Stimulated activated naive CD8-positive, alpha-beta T cell treated with anti-CD3 and anti-CD28 coated beads, Interleukin-15, Interleukin-2, amounts not matched to agents 100 ng/mL and 50 ng/mL, for 24 hours (primary cell): Measurements from ENCODE around the gene VWA3A.
"Not testable (repeated sequence)": the region's sequence is repeated elsewhere in the genome, so short reads cannot be mapped to it uniquely, and the experiment has no call there.

Experiments used
- H3K27ac Mint-ChIP-seq: one replicate; pipeline ENCODE4 v1.8.0; 2021; ENCODE audit warnings: mild to moderate bottlenecking, mixed read lengths
- H3K27me3 Mint-ChIP-seq: one replicate; pipeline ENCODE4 v1.8.0; 2021; ENCODE audit warnings: mixed read lengths
- H3K36me3 Mint-ChIP-seq: one replicate; pipeline ENCODE4 v1.8.0; 2021; ENCODE audit warnings: low read depth, mixed read lengths
- H3K4me1 Mint-ChIP-seq: one replicate; pipeline ENCODE4 v1.8.0; 2021; ENCODE audit warnings: low read depth, mixed read lengths
- H3K4me3 Mint-ChIP-seq: one replicate; pipeline ENCODE4 v1.8.0; 2021; ENCODE audit warnings: mild to moderate bottlenecking, mixed read lengths
- H3K9me3 Mint-ChIP-seq: one replicate; pipeline ENCODE4 v1.8.0; 2021; ENCODE audit warnings: mixed read lengths

The VWA3A gene

GRCh38 chr16:22075776-22076175 lies 16.6 kb upstream of the VWA3A start:
- no peak overlapping the region for H3K27ac Mint-ChIP-seq

DNA sequence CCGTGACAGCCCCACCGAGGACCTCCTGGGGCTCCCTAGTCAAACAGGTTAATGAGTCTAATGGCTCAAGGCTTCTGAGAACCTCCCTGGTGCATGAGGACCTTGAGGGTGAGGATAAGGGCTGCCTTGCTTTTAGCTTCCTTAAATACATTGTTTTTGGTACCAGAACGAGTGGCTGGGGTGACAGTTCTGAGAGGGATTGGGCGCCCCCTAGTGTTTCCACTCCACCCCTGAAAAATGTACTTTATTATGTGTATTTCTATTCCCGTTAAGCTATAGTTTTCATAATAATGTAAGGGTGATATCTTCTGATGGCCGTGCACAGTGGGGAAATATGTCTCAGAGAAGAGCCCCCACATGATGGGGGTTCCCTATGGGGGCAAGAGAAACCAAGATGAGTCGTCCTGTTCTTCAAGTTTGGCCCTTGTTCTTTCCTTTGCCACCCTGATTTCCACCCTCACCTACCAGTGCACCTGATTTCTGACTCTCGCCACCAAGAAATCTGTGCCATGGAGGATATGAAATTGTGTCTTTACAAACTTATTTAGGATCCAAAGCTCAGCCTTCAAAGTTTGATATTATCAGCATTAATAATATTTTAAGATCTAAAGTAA lies 14.5 kb upstream of the VWA3A start:
- peaks cover 10% of the 10 kb centered on the region for H3K4me1 Mint-ChIP-seq
- H3K27ac Mint-ChIP-seq = no peak overlapping the region
- no peaks in the 10 kb centered on the region for H3K9me3 Mint-ChIP-seq
- no peaks in the 10 kb centered on the region for H3K27me3 Mint-ChIP-seq
- peaks cover 9% of the 10 kb centered on the region for H3K36me3 Mint-ChIP-seq
- H3K4me3 Mint-ChIP-seq = no peak overlapping the region

More at GRCh38 chr16:22075776-22076175, 16.6 kb upstream of the VWA3A start:
- Mint-ChIP-seq H3K9me3 (no peaks in the 10 kb centered on the region), H3K4me1 (peaks cover 4% of the 10 kb centered on the region), H3K27me3 (no peaks in the 10 kb centered on the region), H3K36me3 (peaks cover 3% of the 10 kb centered on the region), H3K4me3 (no peak overlapping the region)

- Mint-ChIP-seq H3K4me3 (no peak overlapping the region), H3K27me3 (no peaks in the 10 kb centered on the region), H3K36me3 (peaks cover 9% of the 10 kb centered on the region), H3K4me1 (peaks cover 10% of the 10 kb centered on the region), H3K27ac (no peak overlapping the region), H3K9me3 (no peaks in the 10 kb centered on the region)
Observed at GRCh38 chr16:22078656-22079055, 13.7 kb upstream of the VWA3A start.

- Mint-ChIP-seq H3K4me3 (peak overlapping the region; percentile 27), H3K36me3 (peaks cover 10% of the 10 kb centered on the region), H3K9me3 (no peaks in the 10 kb centered on the region), H3K4me1 (peaks cover 10% of the 10 kb centered on the region), H3K27me3 (no peaks in the 10 kb centered on the region), H3K27ac (peak overlapping the region; percentile 36)
Observed at GRCh38 chr16:22081050-22081449, 11.3 kb upstream of the VWA3A start.

- Mint-ChIP-seq H3K4me3 (no peak overlapping the region), H3K36me3 (peaks cover 11% of the 10 kb centered on the region), H3K9me3 (no peaks in the 10 kb centered on the region), H3K27me3 (no peaks in the 10 kb centered on the region), H3K27ac (no peak overlapping the region), H3K4me1 (no peaks in the 10 kb centered on the region)
Observed at GRCh38 chr16:22086440-22086839, 5.9 kb upstream of the VWA3A start.

- no peak overlapping the region for H3K27ac Mint-ChIP-seq
- no peaks in the 10 kb centered on the region for H3K27me3 Mint-ChIP-seq
- no peak overlapping the region for H3K4me3 Mint-ChIP-seq
- H3K9me3 Mint-ChIP-seq = no peaks in the 10 kb centered on the region
- peaks cover 8% of the 10 kb centered on the region for H3K36me3 Mint-ChIP-seq
- no peaks in the 10 kb centered on the region for H3K4me1 Mint-ChIP-seq
Observed at GRCh38 chr16:22088642-22089041, 3.7 kb upstream of the VWA3A start.

DNA sequence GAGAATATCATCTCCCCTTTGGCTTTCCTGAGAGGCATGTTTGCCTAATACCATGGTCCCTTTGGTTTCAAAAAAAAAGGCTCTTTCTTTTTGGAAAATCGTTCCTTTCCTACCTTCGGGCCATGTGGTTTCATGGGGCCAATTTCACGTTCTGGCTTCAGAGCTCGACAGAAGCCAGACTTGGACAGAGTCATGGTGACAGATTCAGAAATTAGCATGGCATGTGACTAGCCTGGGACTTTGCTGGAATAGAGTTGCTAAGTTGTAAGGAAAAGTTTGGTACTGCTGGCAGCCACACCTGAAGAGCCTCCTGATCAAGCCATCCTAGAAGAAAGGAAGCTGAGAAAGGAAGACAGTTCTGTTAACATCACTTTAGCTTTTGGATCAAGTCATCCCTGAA lies 2.4 kb upstream of the VWA3A start:
- no peak overlapping the region for H3K27ac Mint-ChIP-seq
- no peaks in the 10 kb centered on the region for H3K4me1 Mint-ChIP-seq
- peaks cover 8% of the 10 kb centered on the region for H3K36me3 Mint-ChIP-seq
- no peaks in the 10 kb centered on the region for H3K9me3 Mint-ChIP-seq
- H3K4me3 Mint-ChIP-seq = no peak overlapping the region
- peaks cover under 1% of the 10 kb centered on the region for H3K27me3 Mint-ChIP-seq

GRCh38 chr16:22091721-22092120 lies 620 bp upstream of the VWA3A start:
- H3K36me3 Mint-ChIP-seq = no peaks in the 10 kb centered on the region
- no peak overlapping the region for H3K27ac Mint-ChIP-seq
- no peaks in the 10 kb centered on the region for H3K9me3 Mint-ChIP-seq
- H3K4me1 Mint-ChIP-seq = no peaks in the 10 kb centered on the region
- peaks cover 10% of the 10 kb centered on the region for H3K27me3 Mint-ChIP-seq
- no peak overlapping the region for H3K4me3 Mint-ChIP-seq

GRCh38 chr16:22093331-22093730 lies 990 bp downstream of the VWA3A start:
- no peaks in the 10 kb centered on the region for H3K36me3 Mint-ChIP-seq
- H3K4me1 Mint-ChIP-seq = no peaks in the 10 kb centered on the region
- no peaks in the 10 kb centered on the region for H3K9me3 Mint-ChIP-seq
- H3K27ac Mint-ChIP-seq = no peak overlapping the region
- H3K27me3 Mint-ChIP-seq = peaks cover 20% of the 10 kb centered on the region
- H3K4me3 Mint-ChIP-seq = no peak overlapping the region

DNA sequence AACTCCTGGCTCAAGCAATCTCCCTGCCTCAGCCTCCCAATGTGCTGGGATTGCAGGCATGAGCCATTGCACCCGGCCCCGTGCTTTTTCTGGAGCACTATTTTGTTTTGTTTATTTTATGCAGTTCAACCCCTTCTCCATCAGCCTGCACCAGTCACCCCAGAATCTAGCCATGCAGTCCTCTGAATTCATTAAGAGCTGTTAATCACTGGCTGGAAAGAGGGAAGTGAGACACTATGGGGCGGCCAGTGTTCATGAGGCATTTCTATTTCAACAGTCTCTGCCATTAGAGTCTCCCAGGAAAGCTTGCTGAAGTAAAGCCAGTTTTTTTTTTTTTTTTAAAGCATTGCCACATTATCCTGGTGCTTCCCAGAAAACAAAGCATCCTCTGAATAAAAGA lies 1.7 kb downstream of the VWA3A start:
- Mint-ChIP-seq H3K9me3 (no peaks in the 10 kb centered on the region), H3K4me1 (no peaks in the 10 kb centered on the region), H3K27ac (no peak overlapping the region), H3K36me3 (no peaks in the 10 kb centered on the region), H3K27me3 (peaks cover 20% of the 10 kb centered on the region), H3K4me3 (no peak overlapping the region)

- Mint-ChIP-seq H3K4me1 (no peaks in the 10 kb centered on the region), H3K9me3 (no peaks in the 10 kb centered on the region), H3K4me3 (no peak overlapping the region), H3K27me3 (peaks cover 20% of the 10 kb centered on the region), H3K27ac (no peak overlapping the region), H3K36me3 (no peaks in the 10 kb centered on the region)
Observed at GRCh38 chr16:22098405-22099255, 6.3 kb downstream of the VWA3A start.

GRCh38 chr16:22099256-22099975 lies 7.1 kb downstream of the VWA3A start:
- H3K4me3 Mint-ChIP-seq = no peak overlapping the region
- no peaks in the 10 kb centered on the region for H3K36me3 Mint-ChIP-seq
- no peaks in the 10 kb centered on the region for H3K4me1 Mint-ChIP-seq
- H3K27ac Mint-ChIP-seq = no peak overlapping the region
- H3K27me3 Mint-ChIP-seq = peaks cover 20% of the 10 kb centered on the region
- no peaks in the 10 kb centered on the region for H3K9me3 Mint-ChIP-seq

DNA sequence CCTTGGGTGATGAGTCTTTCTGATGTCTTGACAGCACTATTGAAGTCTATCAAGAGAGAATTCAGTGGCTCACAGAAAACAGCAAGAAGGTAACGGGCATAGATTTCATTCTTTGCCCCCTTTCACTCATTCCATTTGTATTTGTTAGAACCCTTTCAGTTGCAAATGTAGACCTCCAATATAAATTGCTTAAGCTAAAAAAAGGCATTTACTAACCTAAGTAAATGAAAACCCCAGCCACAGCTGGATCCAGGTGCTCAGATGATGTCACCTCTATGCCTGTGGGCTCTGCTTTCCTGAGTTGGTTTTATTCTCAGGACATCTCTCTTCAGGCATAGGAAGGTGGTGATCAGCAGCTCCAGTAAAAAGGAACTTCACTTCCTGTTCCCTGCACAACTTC lies 11.1 kb downstream of the VWA3A start:
- H3K4me3 Mint-ChIP-seq = no peak overlapping the region
- H3K4me1 Mint-ChIP-seq = no peaks in the 10 kb centered on the region
- H3K9me3 Mint-ChIP-seq = no peaks in the 10 kb centered on the region
- H3K27me3 Mint-ChIP-seq = no peaks in the 10 kb centered on the region
- no peaks in the 10 kb centered on the region for H3K36me3 Mint-ChIP-seq
- H3K27ac Mint-ChIP-seq = no peak overlapping the region

DNA sequence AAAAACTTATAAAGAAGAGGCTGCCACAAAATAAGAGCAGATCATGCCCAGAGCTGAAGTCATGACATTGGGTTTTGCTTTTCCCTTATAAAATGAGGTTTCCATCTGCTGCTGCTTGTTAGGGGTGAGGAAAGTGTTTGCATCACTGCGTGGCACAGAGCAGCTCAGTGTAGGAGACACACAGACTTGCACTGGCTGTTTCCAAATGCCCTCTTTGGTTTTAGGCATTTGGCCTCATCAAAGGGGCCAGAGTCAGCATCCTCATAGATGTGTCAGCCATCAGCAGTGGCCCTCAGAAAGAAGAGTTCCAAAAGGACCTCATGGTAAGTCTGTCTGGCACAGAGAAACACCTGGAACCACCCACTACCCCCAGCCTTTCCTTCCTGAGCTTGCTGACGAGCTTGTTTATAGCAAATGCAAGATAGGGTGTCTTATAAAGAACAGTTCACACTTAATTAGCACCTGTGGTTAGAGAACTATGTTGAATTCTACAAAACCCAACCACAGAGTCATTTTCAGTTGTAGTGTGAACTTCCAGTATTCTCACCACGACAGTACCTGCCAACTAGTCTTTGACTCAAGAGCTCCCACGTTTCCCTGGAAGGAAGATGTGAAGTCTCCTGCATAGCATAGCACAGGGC lies 17.0 kb downstream of the VWA3A start:
- Mint-ChIP-seq H3K9me3 (no peaks in the 10 kb centered on the region), H3K36me3 (no peaks in the 10 kb centered on the region), H3K27ac (no peak overlapping the region), H3K4me3 (no peak overlapping the region), H3K4me1 (no peaks in the 10 kb centered on the region), H3K27me3 (no peaks in the 10 kb centered on the region)

DNA sequence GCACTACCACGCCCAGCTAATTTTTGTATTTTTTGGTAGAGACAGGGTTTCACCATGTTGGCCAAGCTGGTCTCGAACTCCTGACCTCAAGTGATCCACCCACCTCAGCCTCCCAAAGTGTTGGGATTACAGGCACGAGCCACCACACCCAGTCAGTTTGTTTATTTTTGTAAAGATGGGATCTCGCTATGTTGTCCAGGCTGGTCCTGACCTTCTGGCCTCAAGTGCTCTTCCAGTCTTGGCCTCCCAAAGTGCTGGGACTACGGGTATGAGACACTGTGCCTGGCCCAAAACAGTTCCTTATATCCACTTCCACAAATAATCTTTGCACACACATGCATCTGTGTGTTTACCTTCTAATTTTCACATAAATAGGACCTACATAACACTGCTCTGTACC lies 19.3 kb downstream of the VWA3A start:
- H3K4me1 Mint-ChIP-seq, H3K27ac Mint-ChIP-seq, H3K27me3 Mint-ChIP-seq, H3K9me3 Mint-ChIP-seq, H3K4me3 Mint-ChIP-seq, H3K36me3 Mint-ChIP-seq: not testable (repeated sequence)
